Left forelimb (tissue), 1 donor: ENCODE measurements around the gene GPATCH8.

Experiments used
- DNase-seq: peaks from one replicate; pipeline ENCODE4 v3.0.0-alpha.2; 2018; ENCODE audit warnings: low spot score

The GPATCH8 gene

GRCh38 chr17:44451016-44451627 lies 52.1 kb downstream of the GPATCH8 start:
- no peak for DNase-seq

GRCh38 chr17:44448412-44448811 lies 54.8 kb downstream of the GPATCH8 start:
- no peak for DNase-seq

GRCh38 chr17:44444735-44445105 lies 58.5 kb downstream of the GPATCH8 start:
- DNase-seq, result no peak

GRCh38 chr17:44442806-44443205 lies 60.4 kb downstream of the GPATCH8 start:
- no peak for DNase-seq

- no peak for DNase-seq
Measured at GRCh38 chr17:44439168-44439567, 64.0 kb downstream of the GPATCH8 start.

GRCh38 chr17:44438636-44439035 lies 64.6 kb downstream of the GPATCH8 start:
- DNase-seq, result no peak

GRCh38 chr17:44436336-44436735 lies 66.9 kb downstream of the GPATCH8 start:
- DNase-seq, result no peak

- DNase-seq, result no peak
Measured at GRCh38 chr17:44432254-44433157, 70.7 kb downstream of the GPATCH8 start.

- DNase-seq, result no peak
Measured at GRCh38 chr17:44424828-44425461, 78.3 kb downstream of the GPATCH8 start.

GRCh38 chr17:44417553-44417952 lies 85.7 kb downstream of the GPATCH8 start:
- no peak for DNase-seq

GRCh38 chr17:44416558-44417289 lies 86.5 kb downstream of the GPATCH8 start:
- DNase-seq, result no peak

GRCh38 chr17:44414394-44415155 lies 88.6 kb downstream of the GPATCH8 start:
- no peak for DNase-seq

GRCh38 chr17:44409309-44410028 lies 93.7 kb downstream of the GPATCH8 start:
- no peak for DNase-seq

- no peak for DNase-seq
Measured at GRCh38 chr17:44408786-44409185, 94.4 kb downstream of the GPATCH8 start.

- DNase-seq, result no peak
Measured at GRCh38 chr17:44402564-44403172, 100.5 kb downstream of the GPATCH8 start.

- no peak for DNase-seq
Measured at GRCh38 chr17:44400226-44400847, 102.9 kb downstream of the GPATCH8 start.

GRCh38 chr17:44398692-44399691 lies 104.2 kb downstream of the GPATCH8 start:
- DNase-seq, result no peak
